Measurements from ENCODE around the gene CDH19. TPM values are rescaled to one million over a fixed set of nuclear protein-coding genes. Genes with fewer than 3 reads are reported as not detected.

The CDH19 gene
- total RNA-seq, 2 donors from 2014 or later: not detected

DNA sequence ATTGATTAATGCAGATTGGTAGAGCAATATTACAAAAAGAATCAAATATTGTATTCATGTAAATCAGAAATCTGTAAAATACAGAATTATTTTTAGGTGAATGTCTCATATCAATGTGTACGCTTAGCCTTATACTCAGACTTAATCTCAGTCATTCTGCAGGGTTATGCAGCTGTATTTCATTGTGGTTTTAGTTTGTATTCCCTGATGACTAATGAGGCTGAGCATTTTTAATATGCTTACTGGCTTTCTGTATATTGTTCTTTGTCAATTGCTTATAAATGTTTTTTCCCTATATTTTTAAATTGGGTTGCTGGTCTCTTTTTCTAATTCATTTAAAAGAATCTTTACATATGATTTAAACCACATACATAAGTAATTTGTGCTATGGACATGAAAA, 50.1 kb downstream of the CDH19 start:
- no peak for DNase-seq
- no peak overlapping the region for H3K27ac Mint-ChIP-seq
- no peaks in the 10 kb centered on the region for H3K4me1 Mint-ChIP-seq
- H3K9me3 ChIP-seq (ENCODE audit: control insufficient read depth, low read length, poor library complexity, severe bottlenecking): no peaks in the 10 kb centered on the region
- ATAC-seq: no peak
- H3K36me3 Mint-ChIP-seq (ENCODE audit: low read depth): no peaks in the 10 kb centered on the region
- no peaks in the 10 kb centered on the region for H3K27me3 Mint-ChIP-seq
- no peak overlapping the region for H3K4me3 Mint-ChIP-seq

DNA sequence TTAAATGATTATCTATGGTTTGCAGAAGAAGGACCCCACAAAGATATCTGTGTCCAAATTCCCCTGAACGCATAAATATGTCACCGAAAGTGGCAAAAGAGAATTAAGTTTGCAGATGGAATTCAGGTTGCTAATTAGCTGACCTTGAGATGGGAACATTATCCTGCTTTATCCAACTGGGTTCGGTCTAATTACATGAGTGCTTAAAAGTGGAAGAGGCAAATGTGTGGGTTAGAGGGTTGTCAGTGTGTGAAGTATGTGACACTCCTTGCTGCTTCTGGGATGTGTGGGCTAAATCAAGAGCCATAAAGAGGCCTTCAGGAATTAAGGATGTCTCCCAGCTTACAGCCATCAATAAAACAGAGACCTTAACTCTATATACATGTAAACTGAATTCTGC, 53.5 kb downstream of the CDH19 start:
- DNase-seq (no peak), ATAC-seq (no peak)
- Mint-ChIP-seq H3K36me3 (ENCODE audit: low read depth) (no peaks in the 10 kb centered on the region), H3K4me1 (no peaks in the 10 kb centered on the region), H3K4me3 (no peak overlapping the region), H3K27me3 (no peaks in the 10 kb centered on the region), H3K27ac (no peak overlapping the region)
- H3K9me3 ChIP-seq (ENCODE audit: control insufficient read depth, low read length, poor library complexity, severe bottlenecking): no peaks in the 10 kb centered on the region

GRCh38 chr18:66548747-66549146, 55.1 kb downstream of the CDH19 start:
- Mint-ChIP-seq H3K4me3 (no peak overlapping the region), H3K36me3 (ENCODE audit: low read depth) (no peaks in the 10 kb centered on the region), H3K4me1 (no peaks in the 10 kb centered on the region), H3K27ac (no peak overlapping the region), H3K27me3 (no peaks in the 10 kb centered on the region)
- DNase-seq (no peak), ATAC-seq (no peak)
- no peaks in the 10 kb centered on the region for H3K9me3 ChIP-seq (ENCODE audit: control insufficient read depth, low read length, poor library complexity, severe bottlenecking)

- Mint-ChIP-seq H3K27ac (no peak overlapping the region), H3K27me3 (no peaks in the 10 kb centered on the region), H3K4me3 (no peak overlapping the region), H3K36me3 (ENCODE audit: low read depth) (no peaks in the 10 kb centered on the region), H3K4me1 (no peaks in the 10 kb centered on the region)
- no peak for ATAC-seq
- H3K9me3 ChIP-seq (ENCODE audit: control insufficient read depth, low read length, poor library complexity, severe bottlenecking): no peaks in the 10 kb centered on the region
- no peak for DNase-seq
These were observed 69.8 kb downstream of the CDH19 start for GRCh38 chr18:66534110-66534509.

DNA sequence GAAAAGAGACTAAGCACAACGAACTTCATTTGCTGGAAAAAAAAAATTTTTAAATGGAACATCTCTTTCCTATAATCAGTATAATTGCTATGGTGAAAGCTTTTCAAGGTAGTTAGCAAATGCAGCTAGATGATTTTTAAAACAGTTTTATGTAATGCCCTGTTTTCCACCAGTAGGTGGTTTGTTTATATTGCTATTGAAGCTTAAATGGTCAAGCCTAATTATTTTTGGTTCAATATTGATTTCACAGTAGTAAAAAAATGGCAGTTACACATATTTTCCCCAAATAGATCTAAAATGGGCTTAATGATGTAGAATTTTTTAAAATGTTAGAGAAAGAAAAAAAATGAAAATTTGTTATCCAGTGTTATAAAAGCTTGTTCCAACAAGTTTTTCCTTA, 70.2 kb downstream of the CDH19 start:
- Mint-ChIP-seq H3K36me3 (ENCODE audit: low read depth) (no peaks in the 10 kb centered on the region), H3K27me3 (no peaks in the 10 kb centered on the region), H3K4me1 (no peaks in the 10 kb centered on the region), H3K4me3 (no peak overlapping the region), H3K27ac (no peak overlapping the region)
- DNase-seq (no peak), ATAC-seq (no peak)
- H3K9me3 ChIP-seq (ENCODE audit: control insufficient read depth, low read length, poor library complexity, severe bottlenecking): no peaks in the 10 kb centered on the region

- no peak overlapping the region for H3K4me3 Mint-ChIP-seq
- H3K27me3 Mint-ChIP-seq: no peaks in the 10 kb centered on the region
- no peaks in the 10 kb centered on the region for H3K36me3 Mint-ChIP-seq (ENCODE audit: low read depth)
- no peak overlapping the region for H3K27ac Mint-ChIP-seq
- H3K4me1 Mint-ChIP-seq: no peaks in the 10 kb centered on the region
- H3K9me3 ChIP-seq (ENCODE audit: control insufficient read depth, low read length, poor library complexity, severe bottlenecking): no peaks in the 10 kb centered on the region
- ATAC-seq (no peak), DNase-seq (no peak)
These were observed 80.5 kb downstream of the CDH19 start for GRCh38 chr18:66523219-66523991.

- no peak overlapping the region for H3K4me3 Mint-ChIP-seq
- H3K27ac Mint-ChIP-seq: no peak overlapping the region
- no peaks in the 10 kb centered on the region for H3K4me1 Mint-ChIP-seq
- H3K27me3 Mint-ChIP-seq: no peaks in the 10 kb centered on the region
- ATAC-seq: no peak
- no peaks in the 10 kb centered on the region for H3K9me3 ChIP-seq (ENCODE audit: control insufficient read depth, low read length, poor library complexity, severe bottlenecking)
- DNase-seq: no peak
- no peaks in the 10 kb centered on the region for H3K36me3 Mint-ChIP-seq (ENCODE audit: low read depth)
These were observed 89.9 kb downstream of the CDH19 start for GRCh38 chr18:66513996-66514395.

- H3K4me1 Mint-ChIP-seq: no peaks in the 10 kb centered on the region
- H3K9me3 ChIP-seq (ENCODE audit: control insufficient read depth, low read length, poor library complexity, severe bottlenecking): no peaks in the 10 kb centered on the region
- no peaks in the 10 kb centered on the region for H3K27me3 Mint-ChIP-seq
- no peak overlapping the region for H3K27ac Mint-ChIP-seq
- no peak overlapping the region for H3K4me3 Mint-ChIP-seq
- no peaks in the 10 kb centered on the region for H3K36me3 Mint-ChIP-seq (ENCODE audit: low read depth)
- DNase-seq (no peak), ATAC-seq (no peak)
These were observed 92.1 kb downstream of the CDH19 start for GRCh38 chr18:66511792-66512191.

DNA sequence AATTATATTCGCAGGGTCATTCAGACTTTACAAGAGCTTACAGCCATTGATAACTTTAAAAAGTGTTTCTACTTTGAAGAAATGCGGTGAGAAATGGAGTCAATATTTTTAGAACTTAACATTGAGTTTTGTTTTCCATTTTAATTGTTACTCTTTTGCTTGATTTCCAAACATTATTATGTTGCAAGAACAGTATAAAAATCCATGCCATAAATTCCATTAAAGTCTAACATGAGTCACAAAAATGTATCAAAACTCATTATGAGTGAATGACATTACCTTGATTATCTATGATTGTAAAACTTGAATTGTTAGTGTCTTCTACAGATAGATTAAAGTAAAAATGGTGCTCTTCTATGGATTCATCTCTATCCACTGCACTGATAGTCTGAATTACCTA, 92.6 kb downstream of the CDH19 start:
- H3K9me3 ChIP-seq (ENCODE audit: control insufficient read depth, low read length, poor library complexity, severe bottlenecking): no peaks in the 10 kb centered on the region
- DNase-seq: no peak
- Mint-ChIP-seq H3K4me1 (no peaks in the 10 kb centered on the region), H3K4me3 (no peak overlapping the region), H3K27ac (no peak overlapping the region), H3K36me3 (ENCODE audit: low read depth) (no peaks in the 10 kb centered on the region), H3K27me3 (no peaks in the 10 kb centered on the region)
- ATAC-seq: no peak

DNA sequence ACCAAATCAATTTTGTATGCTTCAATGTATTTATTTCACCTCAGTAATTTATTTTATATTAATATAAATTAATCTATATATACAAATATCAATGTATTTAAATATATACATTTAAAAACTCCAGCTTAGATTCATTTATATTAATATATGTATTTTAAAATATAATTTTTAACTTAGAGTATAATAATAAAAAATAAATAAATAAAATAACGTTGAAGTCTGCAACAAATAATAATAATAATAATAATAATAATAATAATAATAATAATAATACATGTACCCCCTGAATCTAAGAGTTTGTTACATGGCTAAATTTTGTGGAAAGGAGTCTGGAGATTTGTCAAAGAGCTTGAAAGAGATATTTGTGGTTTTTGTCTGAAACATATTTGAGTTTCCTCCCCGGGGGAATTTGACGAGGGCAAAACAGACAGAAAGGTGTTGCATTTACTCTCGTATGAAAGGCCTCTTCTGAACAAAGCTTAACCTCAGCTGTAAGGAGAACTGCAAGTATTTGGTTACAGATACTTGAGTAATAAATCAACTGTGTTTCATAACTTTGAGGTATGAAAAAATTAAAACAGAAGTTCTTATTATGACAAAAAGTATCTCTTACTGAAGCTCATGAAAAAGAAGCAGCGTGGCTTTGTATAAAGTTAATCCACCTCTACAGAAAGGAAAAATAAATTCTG, 93.4 kb downstream of the CDH19 start:
- ATAC-seq (no peak), DNase-seq (no peak)
- Mint-ChIP-seq H3K27me3 (no peaks in the 10 kb centered on the region), H3K36me3 (ENCODE audit: low read depth) (no peaks in the 10 kb centered on the region), H3K4me1 (no peaks in the 10 kb centered on the region), H3K4me3 (no peak overlapping the region), H3K27ac (no peak overlapping the region)
- H3K9me3 ChIP-seq (ENCODE audit: control insufficient read depth, low read length, poor library complexity, severe bottlenecking): no peaks in the 10 kb centered on the region

- ATAC-seq: no peak
- DNase-seq: no peak
- Mint-ChIP-seq H3K27ac (no peak overlapping the region), H3K36me3 (ENCODE audit: low read depth) (no peaks in the 10 kb centered on the region), H3K27me3 (no peaks in the 10 kb centered on the region), H3K4me3 (no peak overlapping the region), H3K4me1 (no peaks in the 10 kb centered on the region)
- H3K9me3 ChIP-seq (ENCODE audit: control insufficient read depth, low read length, poor library complexity, severe bottlenecking): no peaks in the 10 kb centered on the region
These were observed 95.0 kb downstream of the CDH19 start for GRCh38 chr18:66508937-66509336.

DNA sequence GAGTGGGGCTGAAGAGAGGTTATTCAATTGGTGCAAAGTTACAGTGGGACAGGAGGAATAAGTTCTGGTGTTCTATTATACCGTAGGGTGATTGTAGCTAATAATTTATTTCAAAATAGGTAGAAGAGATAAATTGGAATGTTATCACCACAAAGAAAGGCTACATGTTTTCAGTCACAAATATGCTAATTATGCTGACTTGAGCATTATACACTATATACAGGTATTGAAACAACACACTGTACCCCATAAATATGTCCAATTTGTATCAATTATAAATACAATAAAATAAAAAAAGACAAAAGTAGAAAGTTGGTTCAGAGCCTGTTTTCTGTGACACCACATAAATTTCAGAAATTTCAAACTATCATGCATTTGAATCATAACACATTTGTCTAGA, 97.7 kb downstream of the CDH19 start:
- Mint-ChIP-seq H3K36me3 (ENCODE audit: low read depth) (no peaks in the 10 kb centered on the region), H3K4me1 (no peaks in the 10 kb centered on the region), H3K27ac (no peak overlapping the region), H3K27me3 (no peaks in the 10 kb centered on the region), H3K4me3 (no peak overlapping the region)
- DNase-seq (no peak), ATAC-seq (no peak)
- no peaks in the 10 kb centered on the region for H3K9me3 ChIP-seq (ENCODE audit: control insufficient read depth, low read length, poor library complexity, severe bottlenecking)

DNA sequence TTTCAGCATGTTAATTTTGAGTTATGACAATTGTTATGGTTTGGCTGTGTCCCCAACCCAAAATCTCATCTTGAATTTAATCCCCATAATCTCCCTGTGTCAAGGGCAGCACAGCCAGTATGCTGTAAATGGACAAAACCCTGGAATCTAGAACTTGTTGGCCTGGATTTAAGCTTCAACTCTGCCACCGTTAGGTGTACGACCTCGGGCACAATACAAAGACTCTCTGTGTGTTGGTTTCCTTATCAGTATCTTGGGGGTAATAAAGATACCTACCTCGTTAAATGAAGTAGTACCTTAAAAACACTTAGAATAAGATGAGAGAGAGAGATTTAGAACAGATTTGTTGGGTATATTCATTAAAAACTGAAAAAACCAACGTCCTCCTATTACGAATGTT, 106.5 kb downstream of the CDH19 start:
- H3K9me3 ChIP-seq (ENCODE audit: control insufficient read depth, low read length, poor library complexity, severe bottlenecking): no peaks in the 10 kb centered on the region
- Mint-ChIP-seq H3K4me3 (no peak overlapping the region), H3K4me1 (no peaks in the 10 kb centered on the region), H3K27ac (no peak overlapping the region), H3K36me3 (ENCODE audit: low read depth) (no peaks in the 10 kb centered on the region), H3K27me3 (no peaks in the 10 kb centered on the region)
- ATAC-seq: no peak
- DNase-seq: no peak

DNA sequence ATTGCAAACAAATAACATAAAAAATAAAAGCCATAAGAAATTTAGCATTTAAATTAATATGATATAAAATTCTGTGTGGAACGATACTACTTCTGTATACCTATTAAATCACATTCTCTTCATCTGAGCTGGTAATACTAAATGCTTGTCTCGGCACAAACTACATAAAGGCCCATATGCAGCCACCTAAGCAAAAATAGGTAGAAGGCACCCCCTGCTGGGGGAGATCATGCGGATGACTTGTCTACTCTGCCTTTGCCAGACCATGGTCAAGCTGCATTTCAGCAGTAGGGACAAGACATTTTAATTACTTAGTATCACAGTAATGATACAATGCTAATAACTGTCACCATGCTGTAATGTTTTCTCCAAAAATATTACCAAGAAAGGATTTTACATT, 108.0 kb downstream of the CDH19 start:
- DNase-seq (no peak), ATAC-seq (no peak)
- no peaks in the 10 kb centered on the region for H3K36me3 Mint-ChIP-seq (ENCODE audit: low read depth)
- H3K9me3 ChIP-seq (ENCODE audit: control insufficient read depth, low read length, poor library complexity, severe bottlenecking): no peaks in the 10 kb centered on the region
- H3K4me1 Mint-ChIP-seq: no peaks in the 10 kb centered on the region
- H3K27me3 Mint-ChIP-seq: no peaks in the 10 kb centered on the region
- no peak overlapping the region for H3K4me3 Mint-ChIP-seq
- no peak overlapping the region for H3K27ac Mint-ChIP-seq
